GM23338 (cell line): Measurements from ENCODE around the gene TBC1D5. TPM values are rescaled to one million over a fixed set of nuclear protein-coding genes. Genes with fewer than 3 reads are reported as not detected.

Experiments
- ATAC-seq: fragments of 200-7000 bp; cut with Tn5 transposase; 3 replicates; pipeline ENCODE4 v1.9.1; 2020
- DNase-seq: peaks from one replicate; pipeline ENCODE4 v3.0.0-alpha.2; 2015; ENCODE audit warnings: low spot score
- H2AFZ ChIP-seq: fragments of 200-600 bp; sonication (generic); 2 replicates; pipeline ENCODE4 v1.8.0; 2016; ENCODE audit warnings: antibody characterized with exemption, mild to moderate bottlenecking, moderate library complexity
- H3F3A ChIP-seq: fragments of 200-600 bp; sonication (generic); replicated peaks from 2 replicates; pipeline ENCODE4 v1.8.0; 2017; ENCODE audit warnings: antibody characterized with exemption, mixed run types, low read depth
- H3K27ac ChIP-seq: fragments of 200-600 bp; sonication (generic); 2 replicates; pipeline ENCODE4 v1.6.1; 2016; ENCODE audit warnings: low read depth
- H3K27me3 ChIP-seq: fragments of 200-600 bp; sonication (generic); 2 replicates; pipeline ENCODE4 v1.8.0; 2016; ENCODE audit warnings: mild to moderate bottlenecking, mixed run types, moderate library complexity; ENCODE audit not compliant: insufficient read depth
- H3K36me3 ChIP-seq: fragments of 200-600 bp; sonication (generic); 2 replicates; pipeline ENCODE4 v1.8.0; 2016; ENCODE audit warnings: mild to moderate bottlenecking; ENCODE audit not compliant: insufficient read depth
- H3K4me1 ChIP-seq: fragments of 200-600 bp; sonication (generic); 2 replicates; pipeline ENCODE4 v1.8.0; 2016; ENCODE audit warnings: mild to moderate bottlenecking, moderate library complexity; ENCODE audit not compliant: insufficient read depth
- H3K4me2 ChIP-seq: fragments of 200-600 bp; sonication (generic); 2 replicates; pipeline ENCODE4 v1.7.1; 2017; ENCODE audit warnings: mixed run types
- H3K4me3 ChIP-seq: fragments of 200-600 bp; sonication (generic); 2 replicates; pipeline ENCODE4 v1.6.1; 2016; ENCODE audit warnings: mixed run types
- H3K79me2 ChIP-seq: fragments of 200-600 bp; sonication (generic); replicated peaks from 2 replicates; pipeline ENCODE4 v1.8.0; 2017; ENCODE audit warnings: mild to moderate bottlenecking; ENCODE audit not compliant: insufficient read depth
- H3K9me2 ChIP-seq: fragments of 200-600 bp; sonication (generic); 2 replicates; pipeline ENCODE4 v1.8.0; 2017; ENCODE audit not compliant: insufficient read depth
- H4K20me1 ChIP-seq: fragments of 200-600 bp; sonication (generic); replicated peaks from 2 replicates; pipeline ENCODE4 v1.8.0; 2017; ENCODE audit warnings: mild to moderate bottlenecking; ENCODE audit not compliant: insufficient read depth
- H3K27ac Mint-ChIP-seq: 2 replicates; pipeline ENCODE4 v1.8.0; 2020; ENCODE audit warnings: inconsistent platforms, mild to moderate bottlenecking, moderate library complexity, mixed read lengths
- H3K27me3 Mint-ChIP-seq: 3 replicates; pipeline ENCODE4 v1.8.0; 2022; ENCODE audit warnings: low read depth, mild to moderate bottlenecking, moderate library complexity, mixed read lengths, inconsistent platforms; ENCODE audit not compliant: insufficient read depth, poor library complexity
- H3K36me3 Mint-ChIP-seq: 3 replicates; pipeline ENCODE4 v1.8.0; 2021; ENCODE audit warnings: low read depth, mild to moderate bottlenecking, inconsistent platforms, moderate library complexity, mixed read lengths
- H3K4me1 Mint-ChIP-seq: 3 replicates; pipeline ENCODE4 v1.8.0; 2020; ENCODE audit warnings: mild to moderate bottlenecking, inconsistent platforms, mixed read lengths
- H3K4me3 Mint-ChIP-seq: 3 replicates; pipeline ENCODE4 v1.8.0; 2021; ENCODE audit warnings: moderate library complexity, mild to moderate bottlenecking, inconsistent platforms, mixed read lengths
- H3K9me3 Mint-ChIP-seq: 3 replicates; pipeline ENCODE4 v1.8.0; 2020; ENCODE audit warnings: moderate library complexity, mild to moderate bottlenecking, inconsistent platforms, mixed read lengths
- CREB1 ChIP-seq: fragments of 250-450 bp; sonication (Bioruptor Pico); IDR thresholded peaks from 2 replicates; pipeline ENCODE4 v1.5.0; 2020; ENCODE audit warnings: low read depth, mild to moderate bottlenecking, moderate library complexity
- CTCF ChIP-seq, 2 experiments: fragments of 200-600 bp in 1 of 2; sonication (generic) in 1 of 2; conservative IDR thresholded peaks; 2 replicates each; pipeline versions ENCODE4 v1.5.1 to v1.6.1; 2016 to 2017; ENCODE audit warnings: antibody characterized with exemption in 2 of 2, low read depth in 2 of 2, mild to moderate bottlenecking in 2 of 2, moderate library complexity in 1 of 2
- ETS1 ChIP-seq: IDR thresholded peaks from 2 replicates; pipeline ENCODE4 v1.6.1; 2016; ENCODE audit warnings: antibody characterized with exemption
- EZH2phosphoT487 ChIP-seq: fragments of 200-600 bp; sonication (generic); IDR thresholded peaks from one replicate; pipeline ENCODE4 v1.8.1; 2018; ENCODE audit warnings: antibody characterized with exemption; ENCODE audit not compliant: unreplicated experiment
- NANOG ChIP-seq: IDR thresholded peaks from 2 replicates; pipeline ENCODE4 v1.6.1; 2016; ENCODE audit warnings: antibody characterized with exemption, borderline replicate concordance
- REST ChIP-seq: IDR thresholded peaks from one replicate; pipeline ENCODE4 v1.6.1; 2018; ENCODE audit warnings: antibody characterized with exemption; ENCODE audit not compliant: unreplicated experiment
- STAT1 ChIP-seq: IDR thresholded peaks from one replicate; pipeline ENCODE4 v1.6.1; 2016; ENCODE audit warnings: antibody characterized with exemption; ENCODE audit not compliant: unreplicated experiment
- ZNF114 ChIP-seq: fragments of 250-450 bp; sonication (Bioruptor Pico); IDR thresholded peaks from 2 replicates; pipeline ENCODE4 v1.5.0; 2020; ENCODE audit warnings: mild to moderate bottlenecking, moderate library complexity
- ZNF331 ChIP-seq: fragments of 250-450 bp; sonication (Bioruptor Pico); IDR thresholded peaks from 2 replicates; pipeline ENCODE4 v1.5.0; 2020; ENCODE audit warnings: low read depth, mild to moderate bottlenecking, moderate library complexity
- ZNF462 ChIP-seq: fragments of 250-450 bp; sonication (Bioruptor Pico); IDR thresholded peaks from 2 replicates; pipeline ENCODE4 v1.5.0; 2020; ENCODE audit warnings: mild to moderate bottlenecking, moderate library complexity
- polyA plus RNA-seq: library from polyadenylated mRNA; unstranded; fragments of >200 nt; fragmentation: Nextera tagmentation; extraction: Ambion mirVana; gene quantifications from 2 replicates; pipeline ENCODE4 v1.2.1, GENCODE V29; 2016
- total RNA-seq: library from RNA; depleted of rRNA; stranded (reverse); fragments of >200 nt; shearing (Covaris generic); gene quantifications from 2 replicates; pipeline ENCODE4 v1.2.3, GENCODE V29; 2014

TBC1D5 gene
- total and polyA plus RNA-seq, 2 experiments from 2014 or later = 21.8 to 48.1 TPM

- no peaks in the 10 kb centered on the region for H3K27me3 ChIP-seq
- ATAC-seq = no peak
- Mint-ChIP-seq H3K9me3 (no peaks in the 10 kb centered on the region), H3K4me3 (no peak overlapping the region), H3K27me3 (peaks cover 2% of the 10 kb centered on the region), H3K27ac (no peak overlapping the region), H3K36me3 (no peaks in the 10 kb centered on the region), H3K4me1 (peaks cover 9% of the 10 kb centered on the region; the same call in 2 of the 3 replicates)
- no peak overlapping the region for H3K27ac ChIP-seq
- no peak overlapping the region for H3K4me3 ChIP-seq
- no peaks in the 10 kb centered on the region for H3K4me1 ChIP-seq
- H4K20me1 ChIP-seq = no peaks in the 10 kb centered on the region
- no peaks in the 10 kb centered on the region for H3K9me2 ChIP-seq
- H2AFZ ChIP-seq = no peak overlapping the region
- H3K79me2 ChIP-seq = no peaks in the 10 kb centered on the region
- H3F3A ChIP-seq = no peaks in the 10 kb centered on the region
- H3K4me2 ChIP-seq = no peak overlapping the region
- no peak for TF ChIP-seq ZNF114 (CRISPR knock-in tag)
- TF ChIP-seq EZH2phosphoT487 = no peak
- TF ChIP-seq STAT1 = no peak
- no peak for TF ChIP-seq ETS1
- no peak for TF ChIP-seq CTCF (conservative IDR thresholded peaks at IDR 0.05; ENCODE audit: low read depth in 2 of 2)
- no peak for TF ChIP-seq ZNF331 (CRISPR knock-in tag)
- TF ChIP-seq NANOG = no peak
- TF ChIP-seq CREB1 (CRISPR knock-in tag) = no peak
- TF ChIP-seq REST = no peak
- no peak for TF ChIP-seq ZNF462 (CRISPR knock-in tag)
- DNase-seq = no peak
- no peaks in the 10 kb centered on the region for H3K36me3 ChIP-seq
These were observed 503.0 kb downstream of the TBC1D5 start for GRCh38 chr3:17239417-17239816.
